GM19372 (cell line): ENCODE measurements around the gene MINDY2.
"Not testable (repeated sequence)": the region's sequence is repeated elsewhere in the genome, so short reads cannot be mapped to it uniquely, and the experiment has no call there.

Source experiments
- ATAC-seq: cut with Tn5 transposase; IDR thresholded peaks from one replicate; pipeline ENCODE4 v1.9.1; 2021; ENCODE audit warnings: mild to moderate bottlenecking, low read depth, moderate library complexity; ENCODE audit not compliant: unreplicated experiment

MINDY2 gene

GRCh38 chr15:58795825-58796224 is 24.7 kb downstream of the MINDY2 start:
- no peak for ATAC-seq

- ATAC-seq, result no peak
Observed at GRCh38 chr15:58797505-58797904, 26.4 kb downstream of the MINDY2 start.

DNA sequence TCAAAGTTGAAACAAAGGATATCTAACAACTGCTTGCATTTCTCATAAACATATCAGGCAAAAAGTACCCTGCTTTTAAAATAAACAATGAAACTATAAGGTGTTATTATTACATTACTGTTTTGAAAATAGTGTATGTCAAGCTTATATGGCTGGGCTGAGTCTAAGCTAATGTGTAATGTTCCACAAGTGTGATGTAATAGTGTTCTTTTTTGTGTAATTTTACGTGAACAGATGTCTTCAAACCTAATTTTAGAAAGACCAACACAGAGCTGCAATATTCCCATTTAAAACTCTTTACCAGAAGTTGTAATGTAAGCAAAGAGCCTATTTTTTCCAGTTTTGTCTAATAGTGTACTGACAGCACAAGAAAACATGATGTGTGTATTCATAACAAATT is 34.0 kb downstream of the MINDY2 start:
- ATAC-seq, result no peak

GRCh38 chr15:58823267-58823666 is 52.2 kb downstream of the MINDY2 start:
- not testable (repeated sequence) for ATAC-seq

DNA sequence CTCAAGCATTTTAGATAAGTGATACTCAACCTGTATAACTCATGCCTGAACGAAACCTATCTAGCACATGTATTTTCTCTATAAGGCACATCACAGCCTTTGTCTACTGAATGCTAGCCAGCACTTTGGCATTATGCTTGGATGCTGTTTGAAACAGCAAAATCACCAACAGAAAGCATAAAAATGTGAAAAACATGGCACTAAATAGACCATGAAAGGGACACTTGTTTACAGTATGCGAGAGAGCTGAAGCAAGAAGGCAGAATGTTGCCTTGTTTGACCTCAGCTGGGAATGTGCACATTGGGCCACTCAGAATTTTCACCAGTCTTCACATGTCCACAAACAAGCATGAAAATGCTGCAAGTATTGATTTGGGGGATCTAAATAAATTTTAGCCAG is 59.5 kb downstream of the MINDY2 start:
- no peak for ATAC-seq

DNA sequence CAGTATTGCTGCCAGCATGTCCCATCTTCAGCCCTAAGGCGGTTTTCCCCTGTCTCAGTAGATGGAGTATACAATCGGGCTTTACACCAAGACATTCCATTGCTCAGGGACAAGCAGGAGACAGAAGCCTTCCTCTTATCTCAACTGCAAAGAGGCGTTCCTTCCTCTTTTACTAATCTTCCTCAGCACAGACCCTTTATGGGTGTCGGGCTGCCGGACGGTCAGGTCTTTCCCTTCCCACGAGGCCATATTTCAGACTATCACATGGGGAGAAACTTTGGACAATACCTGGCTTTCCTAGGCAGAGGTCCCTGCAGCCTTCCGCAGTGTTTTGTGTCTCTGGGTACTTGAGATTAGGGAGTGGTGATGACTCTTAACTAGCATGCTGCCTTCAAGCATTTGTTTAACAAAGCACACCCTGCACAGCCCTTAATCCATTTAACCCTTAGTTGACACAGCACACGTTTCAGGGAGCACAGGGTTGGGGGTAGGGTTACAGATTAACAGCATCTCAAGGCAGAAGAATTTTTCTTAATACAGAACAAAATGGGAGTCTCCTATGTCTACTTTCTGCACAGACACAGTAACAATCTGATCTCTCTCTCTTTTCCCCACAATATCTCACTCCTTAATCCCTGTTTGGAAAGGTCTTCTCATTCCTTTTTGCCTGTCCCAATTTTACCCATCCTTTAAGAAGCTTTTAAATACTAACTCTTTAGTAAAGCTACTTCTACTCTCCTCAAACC is 62.8 kb downstream of the MINDY2 start:
- ATAC-seq, result not testable (repeated sequence)

GRCh38 chr15:58839485-58839884 is 68.4 kb downstream of the MINDY2 start:
- ATAC-seq, result no peak

- no peak for ATAC-seq
Observed at GRCh38 chr15:58840048-58840447, 68.9 kb downstream of the MINDY2 start.

- no peak for ATAC-seq
Observed at GRCh38 chr15:58842713-58843396, 71.8 kb downstream of the MINDY2 start.

DNA sequence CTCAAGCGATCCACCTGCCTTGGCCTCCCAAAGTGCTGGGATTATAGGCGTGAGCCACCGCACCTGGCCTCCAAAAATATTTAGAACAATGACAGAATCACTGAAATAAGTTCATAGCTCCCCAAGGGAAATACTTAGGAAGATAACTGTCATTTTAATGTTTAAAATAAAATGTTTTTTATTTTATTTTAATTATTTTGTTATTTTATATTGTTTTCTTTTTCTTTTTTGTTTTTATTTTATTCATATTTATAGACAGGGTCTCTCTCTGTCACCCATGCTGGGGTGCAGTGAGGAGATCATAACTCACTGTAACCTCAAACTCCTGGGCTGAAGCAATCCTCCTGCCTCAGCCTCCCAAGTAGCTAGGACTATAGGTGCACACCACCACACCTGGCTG is 80.1 kb downstream of the MINDY2 start:
- ATAC-seq, result not testable (repeated sequence)

DNA sequence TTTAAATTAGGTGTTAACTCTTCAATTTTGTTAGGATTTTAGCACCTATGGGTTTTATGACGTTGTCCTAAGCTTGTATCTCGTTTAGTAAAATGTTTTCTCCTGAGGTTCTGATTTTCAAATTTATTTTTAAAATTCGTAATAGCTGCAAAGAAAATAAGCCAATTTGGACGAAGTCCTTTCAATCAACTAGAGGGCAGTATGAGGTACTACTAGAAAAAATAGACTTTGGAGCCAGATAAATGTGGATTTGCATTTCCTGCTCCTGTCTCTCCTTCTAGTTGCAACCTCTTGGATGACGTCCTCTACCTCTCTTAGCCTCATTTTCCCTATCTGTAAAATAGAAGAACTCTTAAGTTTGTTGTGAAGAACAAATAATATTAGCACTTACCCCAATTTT is 81.2 kb downstream of the MINDY2 start:
- no peak for ATAC-seq

- ATAC-seq, result no peak
Observed at GRCh38 chr15:58854593-58854992, 83.5 kb downstream of the MINDY2 start.

GRCh38 chr15:58856086-58856485 is 85.0 kb downstream of the MINDY2 start:
- ATAC-seq, result no peak

DNA sequence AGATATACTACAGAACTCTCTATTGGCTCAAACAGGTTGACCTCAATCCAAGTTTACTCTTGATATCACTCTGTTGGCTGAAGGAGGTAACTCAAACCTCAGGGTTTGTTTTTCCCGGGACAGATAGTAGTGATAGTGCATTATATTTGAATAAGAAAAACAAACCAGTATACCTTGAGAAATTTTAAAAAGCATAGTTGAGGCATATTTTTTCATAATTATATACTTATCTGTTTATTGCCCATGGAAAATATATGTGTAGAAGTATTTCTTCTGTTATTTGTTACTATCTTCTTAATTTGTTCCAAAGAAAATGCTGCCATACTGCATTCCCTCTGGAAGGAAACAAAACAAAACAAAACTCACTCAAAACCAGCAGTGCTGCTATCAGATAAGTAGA is 85.5 kb downstream of the MINDY2 start:
- not testable (repeated sequence) for ATAC-seq

DNA sequence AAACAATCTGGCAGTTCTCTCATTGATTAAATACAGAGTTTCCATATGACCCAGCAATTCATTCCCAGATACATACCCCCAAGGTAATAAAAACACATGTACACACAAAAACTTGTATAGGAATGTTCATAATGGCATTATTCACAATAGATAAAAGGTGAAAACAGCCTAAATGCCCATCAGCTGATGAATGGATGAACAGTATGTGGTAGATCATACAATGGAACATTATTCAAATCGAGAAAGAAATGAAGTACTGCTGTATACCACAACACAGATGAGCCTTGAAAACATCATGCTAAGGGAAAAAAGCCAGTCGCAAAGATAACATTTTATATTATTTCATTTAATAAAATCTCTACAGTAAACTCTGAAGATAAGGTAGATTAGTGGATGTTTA is 91.2 kb downstream of the MINDY2 start:
- ATAC-seq, result no peak

DNA sequence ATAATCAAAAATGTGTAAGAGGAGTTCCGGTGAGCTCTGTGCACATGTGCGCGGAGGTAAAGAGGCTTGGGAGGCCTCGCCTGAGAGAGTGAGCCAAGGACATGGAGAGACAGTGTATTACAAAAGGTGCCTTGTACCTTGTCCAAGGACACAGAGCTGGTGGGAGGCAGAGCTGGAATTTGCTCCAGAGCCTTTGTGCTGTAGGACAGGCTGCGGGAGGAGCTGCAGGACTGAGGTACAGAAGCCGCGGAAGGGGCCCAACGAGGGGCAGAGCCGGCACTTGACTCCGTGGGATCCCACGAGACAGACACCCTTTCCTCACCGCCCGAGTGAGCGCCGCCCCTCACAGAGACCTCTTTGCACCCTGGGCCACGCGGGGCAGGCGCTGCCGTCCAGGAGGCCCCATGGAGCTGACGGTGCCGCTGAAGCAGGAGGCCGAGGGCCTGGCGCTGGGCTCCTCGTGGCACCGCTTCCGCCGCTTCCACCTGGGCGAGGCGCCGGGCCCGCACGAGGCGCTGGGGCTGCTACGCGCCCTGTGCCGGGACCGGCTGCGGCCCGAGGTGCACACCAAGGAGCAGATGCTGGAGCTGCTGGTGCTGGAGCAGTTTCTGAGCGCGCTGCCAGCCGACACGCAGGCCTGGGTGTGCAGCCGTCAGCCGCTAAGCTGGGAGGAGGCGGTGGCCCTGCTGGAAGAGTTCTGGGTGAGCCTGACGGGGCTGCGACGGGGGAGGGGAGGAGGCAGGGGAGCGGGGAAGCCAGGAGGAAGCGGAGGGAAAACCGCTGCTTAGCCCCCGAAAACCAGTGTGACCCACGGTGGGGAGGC is 93.7 kb downstream of the MINDY2 start:
- ATAC-seq, result no peak

DNA sequence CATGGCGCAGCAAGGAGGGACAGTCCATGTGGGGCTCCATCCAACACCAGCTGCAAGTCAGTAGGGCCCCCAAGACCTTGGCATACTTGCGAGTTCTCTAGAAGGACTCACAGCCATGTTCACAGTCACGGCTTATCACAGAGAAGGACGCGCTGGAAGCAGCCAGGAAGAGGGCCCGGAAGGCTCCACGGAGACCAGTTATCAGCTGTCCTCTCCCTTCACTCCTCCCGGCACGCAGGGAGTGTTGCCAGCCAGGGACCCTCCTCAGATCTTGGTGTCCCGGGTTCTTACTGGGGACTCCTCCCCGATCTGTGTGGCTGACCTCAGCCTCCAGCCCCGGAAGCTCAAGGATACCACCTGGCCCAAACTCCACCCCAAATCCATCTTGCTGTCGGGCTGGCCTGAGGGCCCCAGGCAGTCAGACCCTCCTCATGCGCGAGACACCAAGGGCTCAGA is 94.4 kb downstream of the MINDY2 start:
- no peak for ATAC-seq

GRCh38 chr15:58867926-58868325 is 96.8 kb downstream of the MINDY2 start:
- no peak for ATAC-seq

DNA sequence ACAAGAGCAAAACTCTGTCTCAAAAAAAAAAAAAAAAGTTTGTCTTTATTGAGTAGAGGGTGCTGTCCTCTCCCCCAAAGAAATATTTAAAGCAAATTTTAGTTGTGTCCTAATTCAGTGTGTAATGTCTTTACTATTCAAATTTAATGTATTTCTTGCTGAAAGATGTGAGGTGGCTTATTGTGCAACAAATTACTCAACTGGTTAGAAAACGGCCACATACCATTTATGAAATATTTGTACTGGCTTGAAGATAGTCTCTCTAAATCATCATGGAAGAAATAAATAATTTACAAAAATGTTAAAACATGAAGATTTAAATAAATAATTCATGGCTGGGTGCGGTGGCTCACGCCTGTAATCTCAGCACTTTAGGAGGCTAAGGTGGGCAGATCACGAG is 99.3 kb downstream of the MINDY2 start:
- ATAC-seq, result no peak

DNA sequence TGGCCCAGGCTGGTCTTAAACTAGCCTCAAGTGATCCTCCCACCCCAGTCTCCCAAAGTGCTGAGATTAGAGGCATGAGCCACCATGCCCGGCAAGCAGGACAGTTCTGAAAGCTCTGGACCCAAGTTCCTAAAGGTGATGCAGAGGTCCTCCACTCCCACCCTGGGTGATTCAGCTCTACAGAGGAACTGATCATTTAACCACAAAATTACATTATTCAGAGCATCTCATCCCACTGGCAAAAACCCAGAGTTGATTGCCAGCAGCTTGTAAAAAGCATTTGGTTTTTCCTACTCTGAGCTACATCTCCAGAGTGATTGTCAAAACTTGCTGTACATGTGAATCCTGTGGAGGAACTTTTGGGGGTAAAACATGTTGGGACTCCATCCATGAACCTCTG is 102.2 kb downstream of the MINDY2 start:
- no peak for ATAC-seq

DNA sequence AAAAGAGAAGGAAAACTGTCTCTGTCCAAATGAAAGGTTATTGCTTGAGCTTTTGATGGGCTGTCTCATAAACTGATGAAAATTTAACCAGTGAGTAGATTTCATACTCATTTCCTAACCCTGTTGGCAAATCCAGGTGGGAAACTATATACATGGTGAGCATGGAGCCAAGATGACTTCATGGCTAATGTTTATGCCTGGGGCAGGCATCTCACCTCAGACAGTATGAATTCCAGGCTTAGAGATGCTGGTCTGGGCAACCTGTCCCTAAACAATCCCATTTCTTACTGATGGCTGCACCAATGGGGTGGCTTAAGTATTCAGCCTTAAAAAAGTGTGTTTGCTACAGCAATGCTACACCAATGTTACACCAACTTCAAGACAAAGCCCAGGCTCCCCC is 104.2 kb downstream of the MINDY2 start:
- ATAC-seq, result no peak
